ENCODE measurements around the gene NUDT17. TPM values are rescaled to one million over a fixed set of nuclear protein-coding genes. Genes with fewer than 3 reads are reported as not detected.
"Not testable (repeated sequence)": the region's sequence is repeated elsewhere in the genome, so short reads cannot be mapped to it uniquely, and the experiment has no call there.

Gene NUDT17
- total and polyA plus RNA-seq, 3 donors from 2014 or later, result 9.5 to 13.1 (median 9.5) TPM

GRCh38 chr1:145805057-145805456 lies 40.4 kb upstream of the NUDT17 start:
- H3K9me3 ChIP-seq, result no peaks in the 10 kb centered on the region

GRCh38 chr1:145806408-145806807 lies 39.0 kb upstream of the NUDT17 start:
- WGBS, 2 donors, result 96% methylated on average over 4 of the region's 4 CpGs
- no peak overlapping the region for H3K27ac ChIP-seq
- no peaks in the 10 kb centered on the region for H3K36me3 ChIP-seq (ENCODE audit: low read depth, missing control alignments)
- no peak for TF ChIP-seq CTCF (IDR thresholded peaks at IDR 0.05)
- no peak for TF ChIP-seq POLR2A (IDR thresholded peaks at IDR 0.05)
- peaks cover 13% of the 10 kb centered on the region for H3K4me1 ChIP-seq
- H3K9me3 ChIP-seq, result no peaks in the 10 kb centered on the region
- H3K4me3 ChIP-seq, result no peak overlapping the region
- intact Hi-C loops (cut with DNase I; ENCODE audit: low total_unique reads), result no loop called here
- DNase-seq, result no peak
- no peaks in the 10 kb centered on the region for H3K27me3 ChIP-seq

More at GRCh38 chr1:145805057-145805456, 40.4 kb upstream of the NUDT17 start:
- DNase-seq, result no peak
- 86% methylated on average over 1 of the region's 1 CpG for WGBS, 2 donors
- Histone ChIP-seq H3K27me3 (no peaks in the 10 kb centered on the region), H3K36me3 (ENCODE audit: low read depth, missing control alignments) (no peaks in the 10 kb centered on the region), H3K27ac (no peak overlapping the region), H3K4me1 (peaks cover 13% of the 10 kb centered on the region), H3K4me3 (no peak overlapping the region)
- intact Hi-C loops (cut with DNase I; ENCODE audit: low total_unique reads), result no loop called here
- TF ChIP-seq POLR2A (IDR thresholded peaks at IDR 0.05) (no peak), CTCF (IDR thresholded peaks at IDR 0.05) (no peak)

GRCh38 chr1:145806844-145807243 lies 38.6 kb upstream of the NUDT17 start:
- WGBS, 2 donors, result 93 to 95% methylated on average over 7 of the region's 7 CpGs
- no peak overlapping the region for H3K4me3 ChIP-seq
- intact Hi-C loops (cut with DNase I; ENCODE audit: low total_unique reads), result no loop called here
- H3K9me3 ChIP-seq, result no peaks in the 10 kb centered on the region
- H3K4me1 ChIP-seq, result peaks cover 13% of the 10 kb centered on the region
- no peaks in the 10 kb centered on the region for H3K36me3 ChIP-seq (ENCODE audit: low read depth, missing control alignments)
- no peak overlapping the region for H3K27ac ChIP-seq
- DNase-seq, result no peak
- H3K27me3 ChIP-seq, result no peaks in the 10 kb centered on the region
- no peak for TF ChIP-seq POLR2A (IDR thresholded peaks at IDR 0.05)

- WGBS, 2 donors, result 53 to 80% methylated on average over 4 to 6 of the region's 6 CpGs
- H3K9me3 ChIP-seq; H3K4me3 ChIP-seq; H3K36me3 ChIP-seq (ENCODE audit: low read depth, missing control alignments); DNase-seq; H3K27me3 ChIP-seq; H3K4me1 ChIP-seq; intact Hi-C loops (cut with DNase I; ENCODE audit: low total_unique reads); H3K27ac ChIP-seq: not testable (repeated sequence)
These were observed 32.2 kb upstream of the NUDT17 start for GRCh38 chr1:145812977-145813810.

- DNase-seq; H3K27ac ChIP-seq; H3K27me3 ChIP-seq; H3K36me3 ChIP-seq (ENCODE audit: low read depth, missing control alignments); H3K9me3 ChIP-seq; H3K4me1 ChIP-seq; H3K4me3 ChIP-seq; intact Hi-C loops (cut with DNase I; ENCODE audit: low total_unique reads): not testable (repeated sequence)
- 81 to 100% methylated on average over 2 of the region's 6 CpGs for WGBS, 2 donors
These were observed 27.3 kb upstream of the NUDT17 start for GRCh38 chr1:145818095-145818494.

- H3K36me3 ChIP-seq (ENCODE audit: low read depth, missing control alignments); H3K9me3 ChIP-seq; H3K27me3 ChIP-seq; DNase-seq; intact Hi-C loops (cut with DNase I; ENCODE audit: low total_unique reads); H3K4me1 ChIP-seq; H3K27ac ChIP-seq: not testable (repeated sequence)
- no CpG with 5 or more reads among the region's 16 CpGs for WGBS, 2 donors
- H3K4me3 ChIP-seq, result peak overlapping the region in 1 of 2 donors; percentile 82
These were observed 22.6 kb upstream of the NUDT17 start for GRCh38 chr1:145822779-145823331.

Data from testis (tissue), 3 donors.